ENCODE measurements around the gene STAT6. TPM values are rescaled to one million over a fixed set of nuclear protein-coding genes. Genes with fewer than 3 reads are reported as not detected.
"Not testable (repeated sequence)": the region's sequence is repeated elsewhere in the genome, so short reads cannot be mapped to it uniquely, and the experiment has no call there.

The STAT6 gene
- total and polyA plus RNA-seq, 2 experiments from 2014 or later, result 37.2 to 53.0 TPM

- H3K36me3 ChIP-seq, result no peaks in the 10 kb centered on the region
- H3K27ac ChIP-seq, result no peak overlapping the region
- no peak for DNase-seq (ENCODE audit: low read depth in 1 of 2, low spot score in 1 of 2)
- peaks cover 10% of the 10 kb centered on the region for H3K4me1 ChIP-seq (ENCODE audit: low read depth)
- H3K27me3 ChIP-seq, result no peaks in the 10 kb centered on the region
- H3K9me3 ChIP-seq (ENCODE audit: low read depth), result no peaks in the 10 kb centered on the region
- H3K4me3 ChIP-seq, result no peak overlapping the region
- no peak for TF ChIP-seq CTCF (IDR thresholded peaks at IDR 0.05; ENCODE audit: low read depth, low read length)
Observed at GRCh38 chr12:57080855-57081254, 30.3 kb downstream of the STAT6 start.

- TF ChIP-seq CTCF (IDR thresholded peaks at IDR 0.05; ENCODE audit: low read depth, low read length), result no peak
- no peaks in the 10 kb centered on the region for H3K27me3 ChIP-seq
- no peak overlapping the region for H3K27ac ChIP-seq
- no peaks in the 10 kb centered on the region for H3K9me3 ChIP-seq (ENCODE audit: low read depth)
- no peak overlapping the region for H3K4me3 ChIP-seq
- no peaks in the 10 kb centered on the region for H3K36me3 ChIP-seq
- peaks cover 5% of the 10 kb centered on the region for H3K4me1 ChIP-seq (ENCODE audit: low read depth)
- no peak for DNase-seq (ENCODE audit: low read depth in 1 of 2, low spot score in 1 of 2)
Observed at GRCh38 chr12:57079821-57080220, 31.3 kb downstream of the STAT6 start.

- DNase-seq (ENCODE audit: low read depth in 1 of 2, low spot score in 1 of 2), result peak; percentile 99 to 100
- no peaks in the 10 kb centered on the region for H3K9me3 ChIP-seq (ENCODE audit: low read depth)
- H3K27ac ChIP-seq, result peak within 1 kb of the TSS; percentile 90
- TF ChIP-seq CTCF (IDR thresholded peaks at IDR 0.05; ENCODE audit: low read depth, low read length), result no peak
- H3K4me1 ChIP-seq (ENCODE audit: low read depth), result peaks cover 5% of the 10 kb centered on the region
- H3K27me3 ChIP-seq, result no peaks in the 10 kb centered on the region
- no peaks in the 10 kb centered on the region for H3K36me3 ChIP-seq
- H3K4me3 ChIP-seq, result peak within 1 kb of the TSS; percentile 57
Observed at GRCh38 chr12:57078519-57079404, 32.4 kb downstream of the STAT6 start, which contains the start of gene NEMP1. NEMP1 (minus strand) TSS chr12:57078791; CDS start chr12:57078745, 46 bp downstream.

GRCh38 chr12:57073566-57074450 lies 37.4 kb downstream of the STAT6 start:
- peaks cover 13% of the 10 kb centered on the region for H3K36me3 ChIP-seq
- not testable (repeated sequence) for DNase-seq (ENCODE audit: low read depth in 1 of 2, low spot score in 1 of 2); H3K27ac ChIP-seq; H3K4me3 ChIP-seq; H3K4me1 ChIP-seq (ENCODE audit: low read depth); H3K27me3 ChIP-seq; H3K9me3 ChIP-seq (ENCODE audit: low read depth)

- Histone ChIP-seq H3K36me3 (peaks cover 18% of the 10 kb centered on the region), H3K27ac (no peak overlapping the region), H3K9me3 (ENCODE audit: low read depth) (no peaks in the 10 kb centered on the region), H3K4me1 (ENCODE audit: low read depth) (peaks cover 6% of the 10 kb centered on the region), H3K27me3 (no peaks in the 10 kb centered on the region), H3K4me3 (no peak overlapping the region)
- DNase-seq (ENCODE audit: low read depth in 1 of 2, low spot score in 1 of 2), result no peak
- no peak for TF ChIP-seq CTCF (IDR thresholded peaks at IDR 0.05; ENCODE audit: low read depth, low read length)
Observed at GRCh38 chr12:57072661-57073060, 38.5 kb downstream of the STAT6 start.

All from cardiac muscle cell (in vitro differentiated cells and primary cell).